Thoracic aorta (tissue), 2 donors: ENCODE results near the gene PROK1. TPM values are rescaled to one million over a fixed set of nuclear protein-coding genes. Genes with fewer than 3 reads are reported as not detected.

Experiments used
- ATAC-seq: fragments of 150-250 bp; one replicate; pipeline ENCODE4 v1.8.0; 2017; ENCODE audit warnings: low read depth; ENCODE audit not compliant: insufficient number of reproducible peaks, low FRiP score
- DNase-seq: peaks from one replicate; pipeline ENCODE4 v3.0.0-alpha.2; 2020; ENCODE audit warnings: low spot score
- H3K27ac ChIP-seq, 2 donors: fragments of 200-600 bp; sonication (generic); 1 replicate in 1 of 2; 2 replicates in 1 of 2; pipeline ENCODE4 v1.5.1; 2016; ENCODE audit warnings: mild to moderate bottlenecking in 2 of 2, moderate library complexity in 2 of 2
- H3K27me3 ChIP-seq: fragments of 200-600 bp; sonication (generic); replicated peaks from 2 replicates; pipeline ENCODE4 v1.6.0; 2016; ENCODE audit warnings: mild to moderate bottlenecking; ENCODE audit not compliant: insufficient read depth
- H3K36me3 ChIP-seq: fragments of 200-600 bp; sonication (generic); one replicate; pipeline ENCODE4 v1.5.1; 2016
- H3K4me1 ChIP-seq, 2 donors: fragments of 200-600 bp; sonication (generic); 1 replicate in 1 of 2; 2 replicates in 1 of 2; pipeline versions ENCODE4 v1.5.1 to v1.6.0; 2016; ENCODE audit warnings: low read depth in 2 of 2, mild to moderate bottlenecking in 1 of 2; ENCODE audit not compliant: control insufficient read depth in 1 of 2
- H3K4me3 ChIP-seq: fragments of 200-600 bp; sonication (generic); 2 replicates; pipeline ENCODE4 v1.5.1; 2016; ENCODE audit warnings: mild to moderate bottlenecking
- H3K9me3 ChIP-seq: fragments of 200-600 bp; sonication (generic); 2 replicates; pipeline ENCODE4 v1.5.1; 2016
- total RNA-seq, 2 donors: library from RNA; depleted of rRNA; stranded (reverse); fragments of >200 nt; gene quantifications; one replicate each; pipeline versions ENCODE4 v1.1.0 to v1.2.3, GENCODE V29; 2016
- TF ChIP-seq, protein P1 (sequence below): fragments of 200-600 bp; sonication (generic); IDR thresholded peaks from one replicate; pipeline ENCODE4 v1.5.1; 2019; ENCODE audit warnings: antibody characterized with exemption

PROK1 gene
- total RNA-seq, 2 donors from 2014 or later: 0.27 to 0.63 TPM

DNA sequence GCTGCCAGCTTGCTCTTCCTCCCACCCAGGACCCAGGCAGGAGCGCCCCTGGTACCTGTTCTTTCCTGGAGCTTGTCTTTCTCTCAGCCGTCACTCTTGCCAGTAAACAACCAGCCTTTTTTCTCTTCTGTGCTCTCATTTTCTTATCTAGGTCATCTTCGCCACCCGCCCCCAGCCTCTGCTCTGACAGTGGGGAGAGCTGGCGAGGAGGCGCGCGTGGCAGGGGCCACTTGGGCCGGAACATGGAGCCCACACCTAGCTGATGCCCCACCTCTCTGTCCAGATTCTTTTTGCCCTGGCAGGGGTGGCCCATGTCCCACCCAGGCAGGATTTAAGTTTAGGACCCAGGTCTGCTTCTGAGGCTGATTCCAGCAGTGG is 32.3 kb downstream of the PROK1 start:
- no peak overlapping the region for H3K27ac ChIP-seq
- no peaks in the 10 kb centered on the region for H3K4me1 ChIP-seq
- no peak for DNase-seq
- no peak for ATAC-seq
- TF ChIP-seq, protein P1, sequence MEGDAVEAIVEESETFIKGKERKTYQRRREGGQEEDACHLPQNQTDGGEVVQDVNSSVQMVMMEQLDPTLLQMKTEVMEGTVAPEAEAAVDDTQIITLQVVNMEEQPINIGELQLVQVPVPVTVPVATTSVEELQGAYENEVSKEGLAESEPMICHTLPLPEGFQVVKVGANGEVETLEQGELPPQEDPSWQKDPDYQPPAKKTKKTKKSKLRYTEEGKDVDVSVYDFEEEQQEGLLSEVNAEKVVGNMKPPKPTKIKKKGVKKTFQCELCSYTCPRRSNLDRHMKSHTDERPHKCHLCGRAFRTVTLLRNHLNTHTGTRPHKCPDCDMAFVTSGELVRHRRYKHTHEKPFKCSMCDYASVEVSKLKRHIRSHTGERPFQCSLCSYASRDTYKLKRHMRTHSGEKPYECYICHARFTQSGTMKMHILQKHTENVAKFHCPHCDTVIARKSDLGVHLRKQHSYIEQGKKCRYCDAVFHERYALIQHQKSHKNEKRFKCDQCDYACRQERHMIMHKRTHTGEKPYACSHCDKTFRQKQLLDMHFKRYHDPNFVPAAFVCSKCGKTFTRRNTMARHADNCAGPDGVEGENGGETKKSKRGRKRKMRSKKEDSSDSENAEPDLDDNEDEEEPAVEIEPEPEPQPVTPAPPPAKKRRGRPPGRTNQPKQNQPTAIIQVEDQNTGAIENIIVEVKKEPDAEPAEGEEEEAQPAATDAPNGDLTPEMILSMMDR: no peak
- H3K4me3 ChIP-seq: no peak overlapping the region
- H3K27me3 ChIP-seq: no peaks in the 10 kb centered on the region
- H3K9me3 ChIP-seq: no peaks in the 10 kb centered on the region
- H3K36me3 ChIP-seq: no peaks in the 10 kb centered on the region

DNA sequence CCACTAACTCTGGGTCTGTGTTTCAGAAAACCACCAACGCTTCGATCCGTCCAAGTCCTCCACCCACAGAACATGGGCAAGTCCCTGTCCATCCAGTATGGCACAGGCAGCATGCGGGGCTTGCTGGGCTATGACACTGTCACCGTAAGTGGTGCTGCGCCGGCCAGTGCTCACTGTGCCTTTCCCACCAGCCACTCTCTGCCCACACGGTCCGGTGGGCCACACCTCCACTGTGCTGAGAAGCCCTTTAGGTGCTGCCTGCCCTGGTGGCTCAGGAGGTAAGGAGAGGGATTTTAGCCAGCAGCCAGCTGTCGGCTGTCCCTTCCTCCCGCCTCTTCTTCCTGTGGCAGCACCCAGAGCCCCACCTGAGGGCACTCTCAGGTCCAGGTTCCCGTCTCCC is 33.9 kb downstream of the PROK1 start:
- TF ChIP-seq, protein P1: no peak
- Histone ChIP-seq H3K27ac (no peak overlapping the region), H3K4me3 (no peak overlapping the region), H3K4me1 (no peaks in the 10 kb centered on the region), H3K36me3 (no peaks in the 10 kb centered on the region), H3K27me3 (no peaks in the 10 kb centered on the region), H3K9me3 (no peaks in the 10 kb centered on the region)
- DNase-seq (no peak), ATAC-seq (no peak)

DNA sequence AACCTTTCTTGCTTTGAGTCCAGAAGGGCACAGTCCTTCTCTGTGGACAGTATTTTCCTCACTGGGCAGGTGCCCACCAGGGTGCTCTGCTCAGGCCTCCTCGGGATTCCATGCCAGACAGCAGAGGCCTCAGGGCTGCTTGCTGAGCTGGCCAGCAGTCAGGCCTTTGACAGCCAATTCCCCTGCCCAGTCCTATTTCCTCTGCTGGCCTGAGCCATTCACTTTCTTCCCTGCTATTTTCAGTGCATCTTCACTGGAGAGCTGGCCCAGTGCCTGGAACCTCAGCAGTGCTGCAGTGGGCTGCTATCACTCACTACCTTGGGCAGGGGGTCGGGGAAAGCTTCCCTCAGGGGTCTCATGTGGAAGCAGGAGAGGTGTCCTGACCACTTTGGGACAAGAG is 34.8 kb downstream of the PROK1 start:
- no peak overlapping the region for H3K4me3 ChIP-seq
- TF ChIP-seq, protein P1: no peak
- no peaks in the 10 kb centered on the region for H3K9me3 ChIP-seq
- H3K4me1 ChIP-seq: no peaks in the 10 kb centered on the region
- DNase-seq: no peak
- no peaks in the 10 kb centered on the region for H3K27me3 ChIP-seq
- H3K27ac ChIP-seq: no peak overlapping the region
- no peaks in the 10 kb centered on the region for H3K36me3 ChIP-seq
- no peak for ATAC-seq

DNA sequence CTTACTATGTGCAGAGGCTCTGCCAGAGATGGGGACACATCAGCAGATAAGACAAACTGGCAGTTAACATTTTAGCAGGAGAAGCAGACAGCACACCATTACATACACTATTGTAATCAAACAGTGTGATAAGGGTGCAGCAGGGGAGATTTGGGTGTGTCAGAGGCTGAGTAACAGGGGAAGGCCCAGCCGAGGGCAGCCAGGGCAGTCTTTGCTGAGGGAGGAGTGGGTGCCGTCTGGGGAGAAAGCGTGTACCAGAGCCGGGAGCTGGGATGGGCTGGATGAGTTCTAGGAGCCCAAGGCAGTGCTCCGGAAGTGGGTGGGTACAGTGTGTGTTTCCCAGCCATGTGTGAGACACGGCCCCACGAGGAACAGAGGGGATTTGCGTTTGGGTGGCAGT is 36.8 kb downstream of the PROK1 start:
- no peak for ATAC-seq
- Histone ChIP-seq H3K4me1 (no peaks in the 10 kb centered on the region), H3K36me3 (no peaks in the 10 kb centered on the region), H3K9me3 (no peaks in the 10 kb centered on the region), H3K27me3 (no peaks in the 10 kb centered on the region), H3K27ac (no peak overlapping the region), H3K4me3 (no peak overlapping the region)
- no peak for DNase-seq
- TF ChIP-seq, protein P1: no peak

DNA sequence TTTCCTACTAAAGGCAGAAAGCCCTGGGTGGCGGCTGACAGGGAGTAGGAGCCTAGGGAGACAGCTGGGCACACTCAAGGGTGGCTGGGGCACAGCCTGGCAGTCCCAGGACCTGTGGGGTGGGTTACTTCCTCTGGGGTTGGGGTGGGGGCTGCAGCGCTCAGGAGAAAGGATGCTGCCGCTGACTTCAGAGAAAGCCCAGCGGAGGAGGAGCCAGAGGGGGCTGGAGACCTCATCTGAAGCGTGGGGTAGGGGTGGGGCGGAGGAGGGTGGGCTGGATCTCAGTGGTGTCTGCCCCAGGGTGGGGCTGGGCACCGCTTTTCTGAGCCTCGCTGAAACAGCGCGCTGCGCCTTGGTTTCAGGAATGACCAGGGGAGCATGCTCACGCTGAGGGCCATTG is 37.2 kb downstream of the PROK1 start:
- no peaks in the 10 kb centered on the region for H3K36me3 ChIP-seq
- DNase-seq (no peak), ATAC-seq (no peak)
- TF ChIP-seq, protein P1: no peak
- no peaks in the 10 kb centered on the region for H3K9me3 ChIP-seq
- H3K4me1 ChIP-seq: no peaks in the 10 kb centered on the region
- H3K27ac ChIP-seq: no peak overlapping the region
- no peak overlapping the region for H3K4me3 ChIP-seq
- H3K27me3 ChIP-seq: no peaks in the 10 kb centered on the region
